ENCODE data around the gene FKBP8.

FKBP8 gene

GRCh38 chr19:18491995-18492953, 51.1 kb downstream of the FKBP8 start:
- H3K4me3 ChIP-seq (ENCODE audit: low read depth, low read length): no peak overlapping the region
- TF ChIP-seq MYC (IDR thresholded peaks at IDR 0.05; ENCODE audit: low read depth, low read length) (no peak), CTCF (IDR thresholded peaks at IDR 0.05; ENCODE audit: low read depth, low read length) (no peak), POLR2A (IDR thresholded peaks at IDR 0.05; ENCODE audit: extremely low read depth, insufficient read length) (no peak), MAX (IDR thresholded peaks at IDR 0.05; ENCODE audit: low read depth, low read length) (no peak)
- DNase-seq (ENCODE audit: low read depth): no peak

GRCh38 chr19:18490728-18491127, 52.6 kb downstream of the FKBP8 start:
- no peak for DNase-seq (ENCODE audit: low read depth)
- H3K4me3 ChIP-seq (ENCODE audit: low read depth, low read length): no peak overlapping the region
- no peak for TF ChIP-seq MAX (IDR thresholded peaks at IDR 0.05; ENCODE audit: low read depth, low read length)
- no peak for TF ChIP-seq MYC (IDR thresholded peaks at IDR 0.05; ENCODE audit: low read depth, low read length)
- TF ChIP-seq POLR2A (IDR thresholded peaks at IDR 0.05; ENCODE audit: extremely low read depth, insufficient read length): no peak
- TF ChIP-seq CTCF (IDR thresholded peaks at IDR 0.05; ENCODE audit: low read depth, low read length): no peak

- no peak overlapping the region for H3K4me3 ChIP-seq (ENCODE audit: low read depth, low read length)
- TF ChIP-seq MAX (IDR thresholded peaks at IDR 0.05; ENCODE audit: low read depth, low read length) (no peak), MYC (IDR thresholded peaks at IDR 0.05; ENCODE audit: low read depth, low read length) (no peak), CTCF (IDR thresholded peaks at IDR 0.05; ENCODE audit: low read depth, low read length) (no peak), POLR2A (IDR thresholded peaks at IDR 0.05; ENCODE audit: extremely low read depth, insufficient read length) (no peak)
- DNase-seq (ENCODE audit: low read depth): no peak
Measured at GRCh38 chr19:18489627-18490184, 53.7 kb downstream of the FKBP8 start.

- TF ChIP-seq POLR2A (IDR thresholded peaks at IDR 0.05; ENCODE audit: extremely low read depth, insufficient read length) (no peak), CTCF (IDR thresholded peaks at IDR 0.05; ENCODE audit: low read depth, low read length) (no peak), MAX (IDR thresholded peaks at IDR 0.05; ENCODE audit: low read depth, low read length) (no peak), MYC (IDR thresholded peaks at IDR 0.05; ENCODE audit: low read depth, low read length) (no peak)
- DNase-seq (ENCODE audit: low read depth): no peak
- no peak overlapping the region for H3K4me3 ChIP-seq (ENCODE audit: low read depth, low read length)
Measured at GRCh38 chr19:18488838-18489626, 54.3 kb downstream of the FKBP8 start.

- no peak for DNase-seq (ENCODE audit: low read depth)
- H3K4me3 ChIP-seq (ENCODE audit: low read depth, low read length): no peak overlapping the region
- no peak for TF ChIP-seq MAX (IDR thresholded peaks at IDR 0.05; ENCODE audit: low read depth, low read length)
- no peak for TF ChIP-seq CTCF (IDR thresholded peaks at IDR 0.05; ENCODE audit: low read depth, low read length)
- TF ChIP-seq POLR2A (IDR thresholded peaks at IDR 0.05; ENCODE audit: extremely low read depth, insufficient read length): no peak
- TF ChIP-seq MYC (IDR thresholded peaks at IDR 0.05; ENCODE audit: low read depth, low read length): no peak
Measured at GRCh38 chr19:18488403-18488723, 55.0 kb downstream of the FKBP8 start.
